MCF 10A (cell line): Measurements from ENCODE around the gene HSP90B1. TPM values are rescaled to one million over a fixed set of nuclear protein-coding genes. Genes with fewer than 3 reads are reported as not detected.

Experiments
- BruUV-seq: library from RNA; stranded (reverse); fragments of 400-500 nt; replicated peaks from 2 replicates; lab custom pipeline; 2021; lab: Mats Ljungman, UMichigan
- CTCF ChIA-PET: fragments of 300-600 bp; sonication (Branson Sonifier 250); formaldehyde crosslinking; extraction: SDS; loops from one replicate; lab custom pipeline; 2021; ENCODE audit warnings: antibody characterized with exemption, inconsistent platforms; lab: Yijun Ruan, JAX
- POLR2A ChIA-PET: fragments of 300-600, 350-650 bp; sonication (Branson Sonifier 250); formaldehyde crosslinking; extraction: SDS; loops from one replicate; lab custom pipeline; 2020; ENCODE audit warnings: antibody characterized with exemption, inconsistent platforms; lab: Yijun Ruan, JAX
- DNase-seq: peaks from one replicate; pipeline ENCODE4 v3.0.0-alpha.2; 2018; ENCODE audit not compliant: unreplicated experiment
- H3K27ac Mint-ChIP-seq: one replicate; pipeline ENCODE4 v1.8.0; 2022; ENCODE audit warnings: mild to moderate bottlenecking, low read depth, mixed read lengths; ENCODE audit not compliant: unreplicated experiment
- H3K27me3 Mint-ChIP-seq: one replicate; pipeline ENCODE4 v1.8.0; 2022; ENCODE audit warnings: mixed read lengths; ENCODE audit not compliant: insufficient read depth, unreplicated experiment
- H3K36me3 Mint-ChIP-seq: one replicate; pipeline ENCODE4 v1.8.0; 2022; ENCODE audit warnings: mild to moderate bottlenecking, moderate library complexity, mixed read lengths; ENCODE audit not compliant: insufficient read depth, unreplicated experiment
- H3K4me1 Mint-ChIP-seq: one replicate; pipeline ENCODE4 v1.8.0; 2022; ENCODE audit warnings: mixed read lengths; ENCODE audit not compliant: insufficient read depth, unreplicated experiment
- H3K4me3 Mint-ChIP-seq: one replicate; pipeline ENCODE4 v1.8.0; 2022; ENCODE audit warnings: mild to moderate bottlenecking, moderate library complexity, mixed read lengths; ENCODE audit not compliant: unreplicated experiment
- H3K9me3 Mint-ChIP-seq: one replicate; pipeline ENCODE4 v1.8.0; 2022; ENCODE audit warnings: mixed read lengths; ENCODE audit not compliant: unreplicated experiment
- CTCF ChIP-seq: fragments of 200-600 bp; IDR thresholded peaks from one replicate; pipeline ENCODE4 v1.8.0; 2022; ENCODE audit warnings: antibody characterized with exemption, mild to moderate bottlenecking; ENCODE audit not compliant: unreplicated experiment
- intact Hi-C: fragments of 100-400 bp; cut with micrococcal nuclease; formaldehyde crosslinking; loops from 2 replicates; pipeline ENCODE4 v1.14.1; 2022
- total RNA-seq: library from RNA; stranded (reverse); gene quantifications from 2 replicates; pipeline ENCODE4 v1.2.3, GENCODE V29; 2022

Gene HSP90B1
- total RNA-seq, 1 experiment from 2014 or later = 1,052 TPM

GRCh38 chr12:103955811-103956508, 25.8 kb downstream of the HSP90B1 start:
- ChIA-PET POLR2A (interaction anchor here (0.5 to 8.2 kb wide), 19 partner anchors 8 to 1895 kb away, joined by 3 to 214 read pairs (median 7); partner anchors contain the start of genes HCFC2, HSP90B1, NFYB and NT5DC3), CTCF (interaction anchor here (0.6 to 4.4 kb wide), 7 partner anchors 13 to 981 kb away, joined by 3 to 20 read pairs (median 3); no protein-coding TSS in a partner anchor)
- intact Hi-C loops = loop anchor here (2.0 kb wide), 1 partner anchor 153 kb away; no protein-coding TSS in a partner anchor
- no peaks in the 10 kb centered on the region for H3K9me3 Mint-ChIP-seq
- peak overlapping the region; percentile 87 for H3K4me3 Mint-ChIP-seq
- BruUV-seq = no TSS peak
- no peak for TF ChIP-seq CTCF
- DNase-seq = peak; percentile 20
- no peaks in the 10 kb centered on the region for H3K27me3 Mint-ChIP-seq
- peaks cover 38% of the 10 kb centered on the region for H3K36me3 Mint-ChIP-seq
- peak overlapping the region; percentile 93 for H3K27ac Mint-ChIP-seq
- H3K4me1 Mint-ChIP-seq = peaks cover 28% of the 10 kb centered on the region

- DNase-seq = no peak
- CTCF ChIA-PET = interaction anchor here (0.5 to 4.4 kb wide), 7 partner anchors 10 to 366 kb away, joined by 3 to 20 read pairs (median 3); no protein-coding TSS in a partner anchor
These were observed 26.4 kb downstream of the HSP90B1 start for GRCh38 chr12:103956509-103957027.

GRCh38 chr12:103957865-103958388, 27.7 kb downstream of the HSP90B1 start:
- Mint-ChIP-seq H3K4me3 (peak overlapping the region; percentile 87), H3K36me3 (peaks cover 21% of the 10 kb centered on the region), H3K9me3 (no peaks in the 10 kb centered on the region), H3K27ac (peak overlapping the region; percentile 93), H3K27me3 (no peaks in the 10 kb centered on the region), H3K4me1 (peaks cover 23% of the 10 kb centered on the region)
- no TSS peak for BruUV-seq
- ChIA-PET CTCF (interaction anchor here (0.7 to 1.5 kb wide), 2 partner anchors 10 to 80 kb away, joined by 3 read pairs; no protein-coding TSS in a partner anchor), POLR2A (interaction anchor here (0.7 to 8.2 kb wide), 7 partner anchors 8 to 1126 kb away, joined by 3 to 214 read pairs (median 12); partner anchors contain the start of genes ALDH1L2, HCFC2, HSP90B1 and NT5DC3)
- intact Hi-C loops = loop anchor here (1.0 to 2.0 kb wide), 3 partner anchors 7 to 151 kb away; partner anchors contain the start of genes HSP90B1 and TDG
- no peak for DNase-seq
- TF ChIP-seq CTCF = no peak

More at GRCh38 chr12:103956509-103957027, 26.4 kb downstream of the HSP90B1 start:
- Mint-ChIP-seq H3K27ac (peak overlapping the region; percentile 93), H3K4me1 (peaks cover 28% of the 10 kb centered on the region), H3K36me3 (peaks cover 35% of the 10 kb centered on the region), H3K9me3 (no peaks in the 10 kb centered on the region), H3K27me3 (no peaks in the 10 kb centered on the region), H3K4me3 (peak overlapping the region; percentile 87)
- POLR2A ChIA-PET = interaction anchor here (0.5 to 8.2 kb wide), 30 partner anchors 9 to 1895 kb away, joined by 3 to 214 read pairs (median 4); partner anchors contain the start of genes HCFC2, HSP90B1, NFYB and NT5DC3
- BruUV-seq = no TSS peak
- peak; percentile 5 for TF ChIP-seq CTCF
- intact Hi-C loops = loop anchor here (1.0 to 2.0 kb wide), 3 partner anchors 9 to 152 kb away; partner anchors contain the start of genes HSP90B1 and TDG
